K562 (cell line): ENCODE results near the gene TMCO2. TPM values are rescaled to one million over a fixed set of nuclear protein-coding genes. Genes with fewer than 3 reads are reported as not detected.

Experiments used
- ATAC-seq: fragments of 200-7000 bp; cut with Tn5 transposase; 3 replicates; pipeline ENCODE4 v1.9.1; 2020; ENCODE audit warnings: moderate library complexity
- BruUV-seq: library from RNA; stranded (reverse); fragments of 400-500 nt; replicated peaks from 2 replicates; lab custom pipeline; 2021; lab: Mats Ljungman, UMichigan
- CTCF ChIA-PET: fragments of 300-600 bp; formaldehyde crosslinking; extraction: SDS; loops from one replicate; lab custom pipeline; 2021; ENCODE audit warnings: low intra/inter-chr PET ratio; lab: Yijun Ruan, JAX
- POLR2A ChIA-PET: fragments of 300-600, 350-650 bp; sonication (Branson Sonifier 250); formaldehyde crosslinking; extraction: SDS; loops from one replicate; lab custom pipeline; 2021; ENCODE audit warnings: antibody characterized with exemption, inconsistent platforms; lab: Yijun Ruan, JAX
- DNase-seq, 4 experiments: peaks; one replicate each; pipeline versions ENCODE4 v3.0.0 to v3.0.0-alpha.2; 2011 to 2018; ENCODE audit warnings: low spot score in 3 of 4, mixed read lengths in 3 of 4; ENCODE audit errors: extremely low read depth in 1 of 4
- FAIRE-seq: peaks from 2 replicates; lab custom pipeline; 2011; peaks lifted over from hg19 to GRCh38; lab: Jason Lieb, UNC
- H2AFZ ChIP-seq: 2 replicates; pipeline ENCODE4 v1.6.0; 2011; ENCODE audit warnings: low read depth, low read length, control low read depth, inconsistent platforms
- H3K27ac ChIP-seq: fragments of 200-600 bp; 3 replicates; pipeline ENCODE4 v1.8.0; 2011; ENCODE audit warnings: low read depth, mild to moderate bottlenecking, control low read depth, inconsistent platforms, low read length, moderate library complexity, mixed read lengths; ENCODE audit errors: extremely low read depth
- H3K27me3 ChIP-seq, 2 experiments: fragments of 300-600 bp in 1 of 2; 2 replicates in 1 of 2; 3 replicates in 1 of 2; pipeline versions ENCODE4 v1.6.0 to v1.8.0; 2011; ENCODE audit warnings: inconsistent platforms in 2 of 2, low read length in 2 of 2, mild to moderate bottlenecking in 1 of 2, mixed read lengths in 1 of 2, moderate library complexity in 1 of 2; ENCODE audit not compliant: control insufficient read depth in 2 of 2, insufficient read depth in 2 of 2
- H3K36me3 ChIP-seq: fragments of 300-600 bp; 3 replicates; pipeline ENCODE4 v1.8.0; 2011; ENCODE audit warnings: mild to moderate bottlenecking, low read length, inconsistent platforms; ENCODE audit not compliant: control insufficient read depth, insufficient read depth
- H3K4me1 ChIP-seq, 2 experiments: fragments of 200-600 bp in 1 of 2; replicated peaks in 1 of 2; 2 replicates in 1 of 2; 3 replicates in 1 of 2; pipeline versions ENCODE4 v1.5.1 to v1.8.0; 2011; ENCODE audit warnings: inconsistent platforms in 2 of 2, low read length in 2 of 2, mild to moderate bottlenecking in 1 of 2, mixed read lengths in 1 of 2, moderate library complexity in 1 of 2; ENCODE audit not compliant: control insufficient read depth in 2 of 2, insufficient read depth in 2 of 2
- H3K4me2 ChIP-seq: 2 replicates; pipeline ENCODE4 v1.6.1; 2011; ENCODE audit warnings: low read length, control low read depth, inconsistent platforms, mixed read lengths; ENCODE audit not compliant: insufficient read depth
- H3K4me3 ChIP-seq: fragments of 200-600 bp; sonication (generic), shearing (Covaris generic); 2 replicates; pipeline ENCODE4 v1.5.1; 2016; ENCODE audit warnings: control low read depth, inconsistent platforms
- H3K79me2 ChIP-seq: fragments of 200-600 bp; 3 replicates; pipeline ENCODE4 v1.8.0; 2011; ENCODE audit warnings: low read length, inconsistent platforms; ENCODE audit not compliant: control insufficient read depth, insufficient read depth
- H3K9ac ChIP-seq, 2 experiments: 2 replicates each; pipeline versions ENCODE4 v1.6.0 to v1.6.1; 2011; ENCODE audit warnings: low read depth in 2 of 2, low read length in 2 of 2, control low read depth in 1 of 2, inconsistent platforms in 1 of 2, mild to moderate bottlenecking in 1 of 2, mixed read lengths in 1 of 2; ENCODE audit not compliant: insufficient read depth in 1 of 2
- H3K9me1 ChIP-seq: one replicate; pipeline ENCODE4 v1.6.0; 2011; ENCODE audit warnings: inconsistent platforms, mild to moderate bottlenecking, low read length, moderate library complexity; ENCODE audit not compliant: control insufficient read depth, insufficient read depth
- H3K9me3 ChIP-seq: replicated peaks from 2 replicates; pipeline ENCODE4 v1.5.1; 2011; ENCODE audit warnings: low read depth, low read length, inconsistent platforms; ENCODE audit not compliant: control insufficient read depth, insufficient read depth
- H4K20me1 ChIP-seq: replicated peaks from 2 replicates; pipeline ENCODE4 v1.6.1; 2011; ENCODE audit warnings: low read length, inconsistent platforms, mixed read lengths; ENCODE audit not compliant: control insufficient read depth, insufficient read depth
- CBX3 ChIP-seq, 2 experiments: IDR thresholded peaks; 1 replicate in 1 of 2; 2 replicates in 1 of 2; pipeline ENCODE4 v1.6.1; 2012; ENCODE audit warnings: inconsistent platforms in 2 of 2, low read length in 2 of 2, borderline replicate concordance in 1 of 2, control low read depth in 1 of 2
- CXXC5 ChIP-seq: fragments of 250-450 bp; sonication (Bioruptor Pico); IDR thresholded peaks from 2 replicates; pipeline ENCODE4 v1.8.0; 2022; ENCODE audit warnings: inconsistent platforms, mild to moderate bottlenecking, moderate library complexity
- DLX4 ChIP-seq: fragments of 250-450 bp; sonication (Bioruptor Pico); IDR thresholded peaks from 2 replicates; pipeline ENCODE4 v1.6.1; 2021; ENCODE audit warnings: mild to moderate bottlenecking
- HDAC8 ChIP-seq: fragments of 450-650 bp; IDR thresholded peaks from 2 replicates; pipeline ENCODE4 v1.6.1; 2016; ENCODE audit warnings: mild to moderate bottlenecking, missing genetic modification characterization, moderate library complexity, missing compliant biosample characterization
- KDM4B ChIP-seq, 2 experiments: fragments of 450-650 bp in 1 of 2; sonication (generic) in 1 of 2; IDR thresholded peaks; 2 replicates each; pipeline ENCODE4 v1.6.1; 2016 to 2017; ENCODE audit warnings: borderline replicate concordance in 2 of 2, antibody characterized with exemption in 1 of 2, low read depth in 1 of 2, mild to moderate bottlenecking in 1 of 2
- POLR2G ChIP-seq: fragments of 200-400 bp; formaldehyde crosslinking; IDR thresholded peaks from 2 replicates; pipeline ENCODE4 v1.6.1; 2017; ENCODE audit warnings: low read depth, mild to moderate bottlenecking, antibody characterized with exemption, low read length, moderate library complexity
- POLR3G ChIP-seq: IDR thresholded peaks from 2 replicates; pipeline ENCODE4 v1.6.1; 2011; ENCODE audit not compliant: insufficient read length, insufficient replicate concordance; ENCODE audit errors: extremely low read depth
- RBM25 ChIP-seq: fragments of 200-400 bp; formaldehyde crosslinking; IDR thresholded peaks from 2 replicates; pipeline ENCODE4 v1.6.1; 2018; ENCODE audit warnings: low read length, low read depth, moderate library complexity; ENCODE audit not compliant: severe bottlenecking
- in situ Hi-C: fragments of 300-500 bp; cut with MboI; formaldehyde crosslinking; loops from 4 replicates; pipeline ENCODE4 v1.15.0; 2018; ENCODE audit warnings: inconsistent platforms, mixed read lengths
- intact Hi-C: fragments of 100-400 bp; cut with micrococcal nuclease; formaldehyde crosslinking; loops from 2 replicates; pipeline ENCODE4 v1.14.2; 2022
- polyA plus RNA-seq, 8 experiments: library from polyadenylated mRNA; depleted of rRNA in 4 of 8; stranded (reverse) in 5 of 8; unstranded in 3 of 8; fragments of >200 nt; fragmentation: Nextera tagmentation in 2 of 8; fragmentation: Illumina TruSeq in 1 of 8; extraction: Ambion mirVana in 2 of 8; extraction: Trizol in 1 of 8; gene quantifications; 2 replicates each; pipeline versions ENCODE4 v1.2.1 to v1.2.3, GENCODE V29; 2011 to 2014; ENCODE audit warnings: inconsistent platforms in 1 of 8, missing spikeins in 1 of 8
- total RNA-seq, 7 experiments: library from RNA; depleted of rRNA in 6 of 7; stranded (reverse); fragments of >200 nt in 6 of 7; fragmentation: Illumina TruSeq in 2 of 7; extraction: Trizol in 2 of 7; gene quantifications; 2 replicates each; pipeline versions ENCODE4 v1.2.1 to v1.2.3, GENCODE V29; 2011 to 2021; ENCODE audit warnings: low replicate concordance in 1 of 7

TMCO2 gene
- total and polyA plus RNA-seq, 9 of the 15 experiments (the other 6 are each of a cell fraction or from before 2014, with no cell fraction given), result not detected

- no peak for ATAC-seq
- H3K9ac ChIP-seq, result no peak overlapping the region
- CTCF ChIA-PET, result no interaction called here
- H3K27me3 ChIP-seq, result no peaks in the 10 kb centered on the region; a peak in 1 of 5 replicates
- in situ Hi-C loops, result no loop called here
- H3K9me1 ChIP-seq, result no peaks in the 10 kb centered on the region
- BruUV-seq, result no TSS peak
- no peak for FAIRE-seq
- H3K4me1 ChIP-seq, result peaks cover 0 to 6% of the 10 kb centered on the region in 2 experiments; a peak in 4 of 5 replicates
- DNase-seq, result no peak
- TF ChIP-seq POLR3G, result no peak
- no peak for TF ChIP-seq CXXC5 (CRISPR knock-in tag)
- no peak for TF ChIP-seq CBX3 (IDR thresholded peaks at IDR 0.05; ENCODE audit: borderline replicate concordance in 1 of 2, low read length in 2 of 2)
- no peak for TF ChIP-seq HDAC8
- no peak for TF ChIP-seq DLX4 (CRISPR knock-in tag)
- TF ChIP-seq POLR2G, result no peak
- TF ChIP-seq KDM4B (IDR thresholded peaks at IDR 0.05; ENCODE audit: borderline replicate concordance in 2 of 2, low read depth in 1 of 2), result no peak
- peak; percentile 57 for TF ChIP-seq RBM25
- TF ChIP-seq, all 486 proteins: peak for 1
- H4K20me1 ChIP-seq, result no peaks in the 10 kb centered on the region
- no peak overlapping the region for H2AFZ ChIP-seq
- no peak overlapping the region for H3K4me2 ChIP-seq
- intact Hi-C loops, result no loop called here
- no peak overlapping the region for H3K27ac ChIP-seq
- peaks cover 12% of the 10 kb centered on the region; the same call in 2 of the 3 replicates for H3K36me3 ChIP-seq
- H3K9me3 ChIP-seq, result no peaks in the 10 kb centered on the region
- no peak overlapping the region for H3K4me3 ChIP-seq
- H3K79me2 ChIP-seq, result peaks cover 45% of the 10 kb centered on the region
- POLR2A ChIA-PET, result interaction anchor here (1.5 to 3.4 kb wide), 3 partner anchors 8 to 14 kb away, joined by 5 to 23 read pairs (median 8); partner anchors contain the start of gene TMCO2
Measured at GRCh38 chr1:40255231-40255630, 7.5 kb downstream of the TMCO2 start.
